B cell (primary cell): ENCODE results near the gene CHST11. TPM values are rescaled to one million over a fixed set of nuclear protein-coding genes. Genes with fewer than 3 reads are reported as not detected.
"Not testable (repeated sequence)": the region's sequence is repeated elsewhere in the genome, so short reads cannot be mapped to it uniquely, and the experiment has no call there.

Experiments used
- ATAC-seq: fragments of 200-7000 bp; cut with Tn5 transposase; one replicate; pipeline ENCODE4 v1.10.0; 2021; ENCODE audit warnings: low read depth, mild to moderate bottlenecking, moderate number of reproducible peaks, moderate library complexity
- CTCF ChIA-PET: fragments of 350-600 bp; sonication (Branson Sonifier 250); formaldehyde crosslinking; loops from one replicate; lab custom pipeline; 2021; ENCODE audit warnings: antibody characterized with exemption, inconsistent platforms; lab: Charles Lee
- POLR2A ChIA-PET: fragments of 350-600 bp; sonication (Branson Sonifier 250); formaldehyde crosslinking; loops from one replicate; lab custom pipeline; 2021; ENCODE audit warnings: antibody characterized with exemption; lab: Charles Lee
- DNase-seq: peaks from one replicate; pipeline ENCODE4 v3.0.0; 2013
- H2AFZ ChIP-seq: 2 replicates; pipeline ENCODE4 v1.6.1; 2012; ENCODE audit warnings: mild to moderate bottlenecking, low read depth, low read length; ENCODE audit not compliant: insufficient read depth, poor library complexity, severe bottlenecking
- H3K27ac ChIP-seq, 2 donors: 1 replicate in 1 of 2; 2 replicates in 1 of 2; pipeline ENCODE4 v1.5.1; 2012 to 2013; ENCODE audit warnings: low read length in 2 of 2, mild to moderate bottlenecking in 2 of 2, moderate library complexity in 1 of 2
- H3K27me3 ChIP-seq, 4 experiments: fragments of 200-600 bp in 1 of 4; sonication (generic) in 1 of 4; replicated peaks in 1 of 4; 1 replicate in 2 of 4; 2 replicates in 2 of 4; pipeline versions ENCODE4 v1.6.1 to v1.7.0; 2013 to 2016; ENCODE audit warnings: low read length in 3 of 4, mild to moderate bottlenecking in 2 of 4, mixed read lengths in 1 of 4, moderate library complexity in 1 of 4; ENCODE audit not compliant: insufficient read depth in 4 of 4, control insufficient read depth in 3 of 4; ENCODE audit errors: control extremely low read depth in 1 of 4
- H3K36me3 ChIP-seq, 2 experiments: replicated peaks in 1 of 2; 1 replicate in 1 of 2; 2 replicates in 1 of 2; pipeline versions ENCODE4 v1.6.1 to v1.7.1; 2013; ENCODE audit warnings: low read length in 1 of 2; ENCODE audit not compliant: insufficient read depth in 2 of 2, control insufficient read depth in 1 of 2; ENCODE audit errors: control extremely low read depth in 1 of 2, extremely low read depth in 1 of 2
- H3K4me1 ChIP-seq, 2 donors: fragments of 200-600 bp in 1 of 2; sonication (generic) in 1 of 2; 1 replicate in 1 of 2; 2 replicates in 1 of 2; pipeline versions ENCODE4 v1.5.1 to v1.6.1; 2013 to 2017; ENCODE audit warnings: low read length in 2 of 2; ENCODE audit not compliant: control insufficient read depth in 2 of 2, insufficient read depth in 2 of 2
- H3K4me2 ChIP-seq: replicated peaks from 2 replicates; pipeline ENCODE3; 2012; ENCODE audit warnings: mild to moderate bottlenecking, low read depth, low read length; ENCODE audit not compliant: poor library complexity, severe bottlenecking
- H3K4me3 ChIP-seq, 5 experiments: fragments of 200-600 bp in 1 of 5; sonication (generic) in 1 of 5; 1 replicate in 3 of 5; 2 replicates in 2 of 5; pipeline versions ENCODE4 v1.5.1 to v1.7.0; 2011 to 2016; ENCODE audit warnings: low read length in 4 of 5, mild to moderate bottlenecking in 4 of 5, low read depth in 2 of 5, control low read depth in 1 of 5, moderate library complexity in 1 of 5; ENCODE audit not compliant: insufficient read depth in 1 of 5; ENCODE audit errors: control extremely low read depth in 1 of 5, extremely low read depth in 1 of 5
- H3K79me2 ChIP-seq: fragments of 200-600 bp; sonication (generic); one replicate; pipeline ENCODE4 v1.6.0; 2016; ENCODE audit warnings: low read length; ENCODE audit not compliant: control insufficient read depth, insufficient read depth
- H3K9ac ChIP-seq: fragments of 200-600 bp; sonication (generic); 2 replicates; pipeline ENCODE4 v1.6.1; 2017; ENCODE audit warnings: mild to moderate bottlenecking, low read length, moderate library complexity
- H3K9me3 ChIP-seq, 3 donors: one replicate each; pipeline versions ENCODE4 v1.6.1 to v1.7.1; 2013; ENCODE audit warnings: low read length in 2 of 3; ENCODE audit not compliant: control insufficient read depth in 2 of 3, insufficient read depth in 1 of 3; ENCODE audit errors: control extremely low read depth in 1 of 3
- H4K20me1 ChIP-seq: 2 replicates; pipeline ENCODE4 v1.6.0; 2012; ENCODE audit warnings: mild to moderate bottlenecking, low read length; ENCODE audit not compliant: insufficient read depth, control insufficient read depth, poor library complexity, severe bottlenecking
- H3K27ac Mint-ChIP-seq: one replicate; pipeline ENCODE4 v1.8.0; 2021; ENCODE audit warnings: mixed read lengths
- H3K27me3 Mint-ChIP-seq: one replicate; pipeline ENCODE4 v1.8.0; 2021; ENCODE audit warnings: mixed read lengths
- H3K4me1 Mint-ChIP-seq: one replicate; pipeline ENCODE4 v1.8.0; 2021; ENCODE audit warnings: mixed read lengths
- H3K4me3 Mint-ChIP-seq: one replicate; pipeline ENCODE4 v1.8.0; 2021; ENCODE audit warnings: mixed read lengths
- H3K9me3 Mint-ChIP-seq: one replicate; pipeline ENCODE4 v1.8.0; 2022; ENCODE audit warnings: mixed read lengths; ENCODE audit not compliant: insufficient read depth
- EZH2 ChIP-seq: IDR thresholded peaks from 2 replicates; pipeline ENCODE4 v1.6.1; 2012; ENCODE audit warnings: borderline replicate concordance, low read depth, mild to moderate bottlenecking, moderate library complexity, low read length; ENCODE audit not compliant: insufficient read depth, poor library complexity, severe bottlenecking
- WGBS: methylation state at CpG from one replicate; pipeline ENCODE4 v1.1.5; 2013; ENCODE audit warnings: missing lambda C conversion rate; ENCODE audit not compliant: insufficient coverage; 5-methylcytosine and 5-hydroxymethylcytosine counted together
- intact Hi-C: fragments of 100-400 bp; cut with micrococcal nuclease; formaldehyde crosslinking; loops from one replicate; pipeline ENCODE4 v1.10.0; 2022
- polyA plus RNA-seq: library from polyadenylated mRNA; depleted of rRNA; stranded (reverse); fragments of >200 nt; gene quantifications from 2 replicates; pipeline ENCODE4 v1.2.3, GENCODE V29; 2012
- total RNA-seq, 2 donors: library from RNA; stranded (reverse); fragments of 120-200 nt in 1 of 2; gene quantifications; 1 replicate in 1 of 2; 2 replicates in 1 of 2; pipeline versions ENCODE4 v1.2.3 to v1.2.4, GENCODE V29; 2013 to 2022
- TF ChIP-seq, protein P1 (sequence below): fragments of 200-600 bp; IDR thresholded peaks from one replicate; pipeline ENCODE4 v1.8.0; 2022; ENCODE audit warnings: antibody characterized with exemption, mild to moderate bottlenecking

The CHST11 gene
- total and polyA plus RNA-seq, 2 donors (not counting 1 experiment from before 2014, with no cell fraction given) = 46.3 to 152 TPM

DNA sequence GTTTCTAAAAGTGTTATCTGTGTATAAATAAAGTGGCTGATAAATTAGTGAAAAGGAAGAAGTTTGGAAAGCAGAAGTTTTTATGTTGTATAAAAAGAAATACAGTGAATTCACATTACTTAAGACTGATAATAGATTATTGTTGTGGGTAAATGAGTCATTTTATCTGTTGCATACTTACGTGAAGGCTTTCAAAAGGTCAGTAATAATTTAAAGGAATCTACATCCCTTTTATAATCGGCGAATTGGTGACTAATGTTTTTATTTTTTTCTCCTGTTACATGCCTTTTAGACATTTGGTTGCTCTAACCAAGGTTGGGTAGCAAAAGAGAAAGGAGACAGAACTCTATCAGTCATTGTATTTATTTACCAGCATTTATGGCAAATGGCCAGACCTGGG, 345.5 kb downstream of the CHST11 start:
- Histone ChIP-seq H3K36me3 (no peaks in the 10 kb centered on the region), H3K4me1 (no peaks in the 10 kb centered on the region), H3K9me3 (no peaks in the 10 kb centered on the region), H3K4me2 (no peak overlapping the region), H3K9ac (no peak overlapping the region), H3K4me3 (no peak overlapping the region), H4K20me1 (no peaks in the 10 kb centered on the region), H2AFZ (no peak overlapping the region), H3K79me2 (no peaks in the 10 kb centered on the region), H3K27me3 (no peaks in the 10 kb centered on the region), H3K27ac (no peak overlapping the region)
- H3K9me3 Mint-ChIP-seq = no peaks in the 10 kb centered on the region
- TF ChIP-seq, protein P1, sequence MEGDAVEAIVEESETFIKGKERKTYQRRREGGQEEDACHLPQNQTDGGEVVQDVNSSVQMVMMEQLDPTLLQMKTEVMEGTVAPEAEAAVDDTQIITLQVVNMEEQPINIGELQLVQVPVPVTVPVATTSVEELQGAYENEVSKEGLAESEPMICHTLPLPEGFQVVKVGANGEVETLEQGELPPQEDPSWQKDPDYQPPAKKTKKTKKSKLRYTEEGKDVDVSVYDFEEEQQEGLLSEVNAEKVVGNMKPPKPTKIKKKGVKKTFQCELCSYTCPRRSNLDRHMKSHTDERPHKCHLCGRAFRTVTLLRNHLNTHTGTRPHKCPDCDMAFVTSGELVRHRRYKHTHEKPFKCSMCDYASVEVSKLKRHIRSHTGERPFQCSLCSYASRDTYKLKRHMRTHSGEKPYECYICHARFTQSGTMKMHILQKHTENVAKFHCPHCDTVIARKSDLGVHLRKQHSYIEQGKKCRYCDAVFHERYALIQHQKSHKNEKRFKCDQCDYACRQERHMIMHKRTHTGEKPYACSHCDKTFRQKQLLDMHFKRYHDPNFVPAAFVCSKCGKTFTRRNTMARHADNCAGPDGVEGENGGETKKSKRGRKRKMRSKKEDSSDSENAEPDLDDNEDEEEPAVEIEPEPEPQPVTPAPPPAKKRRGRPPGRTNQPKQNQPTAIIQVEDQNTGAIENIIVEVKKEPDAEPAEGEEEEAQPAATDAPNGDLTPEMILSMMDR = no peak
- no peak for TF ChIP-seq EZH2
- WGBS = no CpG with 5 or more reads among the region's 3 CpGs
- POLR2A ChIA-PET = no interaction called here
- no peak overlapping the region for H3K4me3 Mint-ChIP-seq
- CTCF ChIA-PET = no interaction called here
- no peaks in the 10 kb centered on the region for H3K4me1 Mint-ChIP-seq
- intact Hi-C loops = no loop called here
- H3K27ac Mint-ChIP-seq = no peak overlapping the region
- no peaks in the 10 kb centered on the region for H3K27me3 Mint-ChIP-seq
- ATAC-seq (no peak), DNase-seq (no peak)

DNA sequence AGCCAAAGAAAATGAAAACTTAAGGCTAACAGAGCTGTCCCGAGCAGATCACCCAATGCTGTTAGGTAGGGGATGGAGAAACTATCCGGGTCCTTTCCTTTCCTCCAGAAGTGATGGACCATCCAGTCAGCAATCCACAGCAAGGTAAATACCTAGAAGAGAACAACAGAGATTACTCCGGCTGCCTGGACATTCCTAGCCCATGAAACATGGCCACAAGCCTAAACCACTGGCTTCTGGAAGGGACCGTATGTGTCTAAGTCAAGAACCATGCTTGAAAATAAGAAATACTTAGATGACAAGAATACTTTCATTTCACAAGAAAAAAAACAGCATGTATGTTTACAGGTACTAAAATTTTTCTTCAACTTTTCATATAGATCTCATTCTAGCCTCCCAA, 348.4 kb downstream of the CHST11 start:
- no peak overlapping the region for H3K4me2 ChIP-seq
- DNase-seq = no peak
- Mint-ChIP-seq H3K9me3 (no peaks in the 10 kb centered on the region), H3K27ac (no peak overlapping the region), H3K27me3 (no peaks in the 10 kb centered on the region), H3K4me1 (peaks cover 11% of the 10 kb centered on the region), H3K4me3 (no peak overlapping the region)
- no peaks in the 10 kb centered on the region for H3K9me3 ChIP-seq
- peaks cover 6 to 7% of the 10 kb centered on the region in 2 donors for H3K4me1 ChIP-seq
- POLR2A ChIA-PET = no interaction called here
- no peaks in the 10 kb centered on the region for H3K27me3 ChIP-seq
- H3K27ac ChIP-seq = no peak overlapping the region
- no peaks in the 10 kb centered on the region for H3K36me3 ChIP-seq
- no peaks in the 10 kb centered on the region for H3K79me2 ChIP-seq
- no peak for TF ChIP-seq EZH2
- TF ChIP-seq, protein P1 = no peak
- H3K9ac ChIP-seq = no peak overlapping the region
- H3K4me3 ChIP-seq = no peak overlapping the region
- WGBS = 100% methylated on average over 1 of the region's 4 CpGs
- intact Hi-C loops = no loop called here
- ATAC-seq = no peak
- CTCF ChIA-PET = no interaction called here
- no peaks in the 10 kb centered on the region for H4K20me1 ChIP-seq
- H2AFZ ChIP-seq = no peak overlapping the region

DNA sequence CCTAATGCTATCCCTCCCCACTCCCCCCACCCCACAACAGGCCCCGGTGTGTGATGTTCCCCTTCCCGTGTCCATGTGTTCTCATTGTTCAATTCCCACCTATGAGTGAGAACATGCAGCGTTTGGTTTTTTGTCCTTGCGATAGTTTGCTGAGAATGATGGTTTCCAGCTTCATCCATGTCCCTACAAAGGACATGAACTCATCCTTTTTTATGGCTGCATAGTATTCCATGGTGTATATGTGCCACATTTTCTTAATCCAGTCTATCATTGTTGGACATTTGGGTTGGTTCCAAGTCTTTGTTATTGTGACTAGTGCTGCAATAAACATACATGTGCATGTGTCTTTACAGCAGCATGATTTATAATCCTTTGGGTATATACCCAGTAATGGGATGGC, 349.4 kb downstream of the CHST11 start:
- H3K9me3 ChIP-seq, H3K4me3 Mint-ChIP-seq, H2AFZ ChIP-seq, POLR2A ChIA-PET, ATAC-seq, H3K4me3 ChIP-seq, H4K20me1 ChIP-seq, intact Hi-C loops, H3K27me3 ChIP-seq, H3K27ac ChIP-seq, H3K36me3 ChIP-seq, DNase-seq, H3K9ac ChIP-seq, H3K9me3 Mint-ChIP-seq, H3K27me3 Mint-ChIP-seq, CTCF ChIA-PET, H3K4me2 ChIP-seq, H3K79me2 ChIP-seq, H3K27ac Mint-ChIP-seq: not testable (repeated sequence)
- WGBS = no CpG with 5 or more reads among the region's 4 CpGs
- peaks cover 7 to 10% of the 10 kb centered on the region in 2 donors for H3K4me1 ChIP-seq
- peaks cover 15% of the 10 kb centered on the region for H3K4me1 Mint-ChIP-seq
